Thyroid gland (tissue), 4 donors: ENCODE measurements around the gene TACR1. TPM values are rescaled to one million over a fixed set of nuclear protein-coding genes. Genes with fewer than 3 reads are reported as not detected.

ENCODE experiments used
- DNase-seq, 2 donors: peaks; one replicate each; pipeline ENCODE4 v3.0.0-alpha.2; 2019
- H3K27ac ChIP-seq, 3 donors: fragments of 200-600 bp; sonication (generic); 1 replicate in 2 of 3; 2 replicates in 1 of 3; pipeline ENCODE4 v1.5.1; 2016 to 2019; ENCODE audit warnings: mild to moderate bottlenecking in 1 of 3, moderate library complexity in 1 of 3
- H3K27me3 ChIP-seq: fragments of 200-600 bp; sonication (generic); one replicate; pipeline ENCODE4 v1.5.1; 2019
- H3K36me3 ChIP-seq, 2 donors: fragments of 200-600 bp; sonication (generic); one replicate each; pipeline ENCODE4 v1.5.1; 2016 to 2019
- H3K4me1 ChIP-seq, 2 donors: fragments of 200-600 bp; sonication (generic); one replicate each; pipeline ENCODE4 v1.5.1; 2017 to 2019
- H3K4me3 ChIP-seq, 3 donors: fragments of 200-600 bp; sonication (generic); replicated peaks in 1 of 3; 1 replicate in 2 of 3; 2 replicates in 1 of 3; pipeline ENCODE4 v1.5.1; 2016; ENCODE audit warnings: mild to moderate bottlenecking in 1 of 3
- H3K9me3 ChIP-seq: fragments of 200-600 bp; sonication (generic); one replicate; pipeline ENCODE4 v1.5.1; 2017
- POLR2A ChIP-seq, 2 donors: fragments of 450-650 bp; IDR thresholded peaks; one replicate each; pipeline ENCODE4 v1.6.1; 2017; ENCODE audit warnings: antibody characterized with exemption in 2 of 2, mild to moderate bottlenecking in 2 of 2, moderate library complexity in 1 of 2
- WGBS, 2 donors: methylation state at CpG; one replicate each; pipeline ENCODE4 v1.1.5; 2017; 5-methylcytosine and 5-hydroxymethylcytosine counted together
- intact Hi-C: fragments of 100-400 bp; cut with DNase I; formaldehyde crosslinking; loops from one replicate; pipeline ENCODE4 v1.15.1; 2023
- total RNA-seq, 4 donors: library from RNA; depleted of rRNA; stranded (reverse); fragments of >200 nt; gene quantifications; one replicate each; pipeline ENCODE4 v1.2.3, GENCODE V29; 2016
- TF ChIP-seq, protein P1 (sequence below), 6 experiments: fragments of 200-600 bp in 3 of 6; fragments of 450-650 bp in 3 of 6; sonication (generic) in 3 of 6; IDR thresholded peaks; one replicate each; pipeline ENCODE4 v1.5.1; 2016 to 2019; ENCODE audit warnings: antibody characterized with exemption in 6 of 6, mild to moderate bottlenecking in 2 of 6, inconsistent platforms in 1 of 6, moderate library complexity in 1 of 6

The TACR1 gene
- total RNA-seq, 4 donors from 2014 or later: 0.24 to 2.7 (median 0.63) TPM

DNA sequence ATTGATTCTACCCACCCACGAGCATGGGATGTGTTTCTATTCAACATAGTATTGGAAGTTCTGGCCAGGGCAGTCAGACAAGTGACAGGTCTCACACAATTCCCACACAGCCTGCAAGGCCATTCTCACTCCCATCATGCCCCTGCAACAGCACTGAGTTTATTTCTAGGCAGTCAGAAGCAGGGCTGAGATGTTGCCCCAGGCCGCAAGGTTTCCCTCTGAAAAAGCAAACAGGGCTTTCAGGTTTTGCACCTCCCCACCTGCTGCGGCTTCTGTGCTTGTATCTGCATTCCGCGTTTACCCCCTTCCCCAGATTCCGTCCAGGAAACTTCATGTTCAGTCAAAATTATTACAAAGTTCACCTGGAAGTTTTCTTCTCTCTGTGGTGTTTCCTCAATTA is 9.4 kb upstream of the TACR1 start:
- H3K36me3 ChIP-seq: no peaks in the 10 kb centered on the region
- no peaks in the 10 kb centered on the region for H3K27me3 ChIP-seq
- no peaks in the 10 kb centered on the region for H3K9me3 ChIP-seq
- H3K4me1 ChIP-seq: no peaks in the 10 kb centered on the region
- H3K4me3 ChIP-seq: no peak overlapping the region
- DNase-seq: no peak
- intact Hi-C loops: no loop called here
- 69 to 70% methylated on average over 6 of the region's 6 CpGs for WGBS, 2 donors
- TF ChIP-seq, protein P1, sequence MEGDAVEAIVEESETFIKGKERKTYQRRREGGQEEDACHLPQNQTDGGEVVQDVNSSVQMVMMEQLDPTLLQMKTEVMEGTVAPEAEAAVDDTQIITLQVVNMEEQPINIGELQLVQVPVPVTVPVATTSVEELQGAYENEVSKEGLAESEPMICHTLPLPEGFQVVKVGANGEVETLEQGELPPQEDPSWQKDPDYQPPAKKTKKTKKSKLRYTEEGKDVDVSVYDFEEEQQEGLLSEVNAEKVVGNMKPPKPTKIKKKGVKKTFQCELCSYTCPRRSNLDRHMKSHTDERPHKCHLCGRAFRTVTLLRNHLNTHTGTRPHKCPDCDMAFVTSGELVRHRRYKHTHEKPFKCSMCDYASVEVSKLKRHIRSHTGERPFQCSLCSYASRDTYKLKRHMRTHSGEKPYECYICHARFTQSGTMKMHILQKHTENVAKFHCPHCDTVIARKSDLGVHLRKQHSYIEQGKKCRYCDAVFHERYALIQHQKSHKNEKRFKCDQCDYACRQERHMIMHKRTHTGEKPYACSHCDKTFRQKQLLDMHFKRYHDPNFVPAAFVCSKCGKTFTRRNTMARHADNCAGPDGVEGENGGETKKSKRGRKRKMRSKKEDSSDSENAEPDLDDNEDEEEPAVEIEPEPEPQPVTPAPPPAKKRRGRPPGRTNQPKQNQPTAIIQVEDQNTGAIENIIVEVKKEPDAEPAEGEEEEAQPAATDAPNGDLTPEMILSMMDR (IDR thresholded peaks at IDR 0.05): no peak
- no peak for TF ChIP-seq POLR2A (IDR thresholded peaks at IDR 0.05)
- H3K27ac ChIP-seq: no peak overlapping the region

DNA sequence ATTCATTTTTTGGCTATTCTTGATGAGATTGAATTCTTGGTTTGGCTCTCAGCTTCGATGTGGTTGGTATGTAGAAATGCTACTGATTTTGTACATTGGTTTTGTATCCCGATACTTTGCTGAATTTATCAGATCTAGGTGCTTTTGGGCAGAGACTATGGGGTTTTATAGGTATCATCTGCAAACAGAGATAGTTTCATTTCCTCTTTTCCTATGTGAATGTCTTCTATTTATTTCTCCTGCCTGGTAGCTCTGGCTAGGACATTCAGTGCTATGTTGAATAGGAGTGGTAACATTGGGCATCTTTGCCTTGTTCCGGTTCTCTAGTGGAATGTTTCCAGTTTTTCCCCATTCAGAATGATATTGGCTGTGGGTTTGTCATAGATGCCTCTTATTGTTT is 5.5 kb upstream of the TACR1 start:
- Histone ChIP-seq H3K4me1 (peaks cover 3 to 11% of the 10 kb centered on the region in 2 donors), H3K27me3 (no peaks in the 10 kb centered on the region)

DNA sequence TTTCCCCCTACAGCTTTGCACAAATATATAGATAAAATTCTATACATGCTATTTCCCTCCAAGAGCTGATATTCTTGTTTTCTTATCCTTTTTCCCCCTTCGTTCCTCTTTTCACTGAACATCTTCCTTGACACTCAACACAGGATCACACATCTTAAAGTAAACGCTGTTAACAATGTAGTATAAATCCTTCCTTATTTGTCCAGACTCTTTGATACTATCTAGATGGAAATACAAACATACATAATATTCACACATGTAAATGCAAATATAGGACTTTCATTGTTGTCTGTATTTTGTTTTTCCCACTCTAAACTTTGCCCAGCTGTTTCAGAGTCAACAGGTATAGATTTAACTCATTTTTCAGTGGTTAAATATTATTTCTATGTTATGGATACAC is 3.0 kb upstream of the TACR1 start:
- no peaks in the 10 kb centered on the region for H3K9me3 ChIP-seq
- no peak for TF ChIP-seq POLR2A (IDR thresholded peaks at IDR 0.05)
- TF ChIP-seq, protein P1 (IDR thresholded peaks at IDR 0.05): no peak
- 79 to 81% methylated on average over 2 of the region's 2 CpGs for WGBS, 2 donors
- H3K27ac ChIP-seq: no peak overlapping the region
- DNase-seq: no peak
- H3K4me3 ChIP-seq: no peak overlapping the region
- H3K27me3 ChIP-seq: no peaks in the 10 kb centered on the region
- peaks cover 11 to 20% of the 10 kb centered on the region in 2 donors for H3K4me1 ChIP-seq
- H3K36me3 ChIP-seq: no peaks in the 10 kb centered on the region
- intact Hi-C loops: no loop called here

More for the DNA sequence above, 5.5 kb upstream of the TACR1 start:
- Histone ChIP-seq H3K4me3 (no peak overlapping the region), H3K9me3 (no peaks in the 10 kb centered on the region), H3K36me3 (no peaks in the 10 kb centered on the region), H3K27ac (no peak overlapping the region)
- DNase-seq: no peak
- 89 to 92% methylated on average over 3 of the region's 3 CpGs for WGBS, 2 donors
- intact Hi-C loops: no loop called here
- TF ChIP-seq, protein P1 (IDR thresholded peaks at IDR 0.05): no peak
- no peak for TF ChIP-seq POLR2A (IDR thresholded peaks at IDR 0.05)

DNA sequence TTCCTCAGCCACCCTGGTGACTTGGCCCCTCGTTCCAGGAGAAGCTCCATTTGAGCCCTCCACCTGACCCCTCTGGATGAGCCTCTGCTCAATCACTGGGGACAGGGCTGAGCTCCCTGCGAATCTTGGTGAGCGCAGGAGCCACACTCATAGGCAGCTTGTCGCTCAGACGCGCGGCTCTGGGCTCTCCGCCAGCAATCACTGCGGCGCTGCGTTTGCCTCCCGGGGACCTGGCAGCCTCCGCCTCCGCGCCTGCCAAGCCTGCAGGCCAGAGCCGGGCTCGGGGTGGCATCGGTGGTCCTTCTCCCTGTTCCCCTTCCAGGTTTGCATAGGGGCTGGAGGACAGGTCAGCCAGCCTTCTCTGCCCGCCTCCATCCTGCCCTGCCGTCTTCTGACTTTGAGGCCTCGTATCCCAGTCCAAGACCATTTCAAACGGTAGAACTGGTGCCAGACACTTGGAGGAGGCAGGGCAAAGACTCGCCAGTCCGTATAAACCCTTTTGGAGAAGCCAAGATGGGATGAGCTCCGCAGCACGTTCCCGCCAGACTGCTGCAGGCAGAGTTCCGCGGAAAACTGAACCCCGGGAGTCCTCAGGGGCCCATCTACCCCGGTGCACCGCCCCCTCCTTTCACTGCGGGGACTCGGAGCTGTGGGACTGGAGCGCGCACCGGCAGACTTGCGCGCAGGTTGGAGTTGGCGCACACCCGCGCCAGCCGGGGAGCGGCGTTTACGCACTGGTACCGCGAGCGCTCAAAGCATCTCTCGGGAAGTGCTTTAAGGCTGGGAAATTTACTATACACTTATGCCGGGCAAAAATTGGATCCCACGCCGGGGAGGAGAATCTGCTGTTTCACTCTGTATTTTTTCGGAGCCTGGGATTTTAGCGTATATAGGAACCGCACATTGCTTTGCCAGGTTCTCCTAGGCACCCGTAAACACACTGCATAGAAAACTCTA is 1.1 kb upstream of the TACR1 start:
- no peak for TF ChIP-seq POLR2A (IDR thresholded peaks at IDR 0.05)
- TF ChIP-seq, protein P1 (IDR thresholded peaks at IDR 0.05): no peak
- WGBS, 2 donors: 0 to 4% methylated on average over 20 to 35 of the region's 57 CpGs
- Histone ChIP-seq H3K4me3 (peak overlapping the region in 1 of 3 donors; percentile 34), H3K27ac (no peak overlapping the region), H3K27me3 (no peaks in the 10 kb centered on the region), H3K4me1 (peaks cover 11 to 20% of the 10 kb centered on the region in 2 donors), H3K9me3 (no peaks in the 10 kb centered on the region), H3K36me3 (no peaks in the 10 kb centered on the region)
- intact Hi-C loops: no loop called here
- peak; percentile 64 to 72 for DNase-seq

DNA sequence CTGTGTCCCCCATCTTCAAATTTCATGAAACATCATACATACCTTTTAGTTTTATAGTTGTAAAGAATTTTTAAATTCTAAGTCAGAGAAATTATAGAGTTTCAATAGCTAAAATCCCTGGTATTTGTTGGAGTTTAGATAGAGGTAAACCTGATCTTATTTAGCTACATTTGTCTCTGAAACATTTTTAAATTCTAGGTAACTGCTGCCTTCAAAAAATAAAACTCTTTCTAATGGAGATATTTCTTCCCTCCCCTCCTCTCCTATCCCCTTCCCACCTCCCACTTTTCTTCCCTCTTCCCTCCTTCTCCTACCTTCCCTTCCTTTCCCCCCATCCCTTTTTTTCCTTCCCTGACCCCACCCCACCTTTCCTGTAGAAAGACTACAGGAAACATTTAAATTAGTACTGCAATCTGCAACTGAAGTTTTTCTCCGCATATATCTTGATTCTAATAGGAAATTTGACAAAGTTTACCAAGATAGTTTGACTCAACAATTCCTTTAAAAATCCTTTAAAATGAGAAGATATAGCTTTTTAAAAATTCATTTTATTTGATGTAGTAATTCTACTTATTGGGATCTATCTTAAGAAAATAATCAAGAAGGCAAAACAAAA is 4.1 kb downstream of the TACR1 start:
- Histone ChIP-seq H3K27ac (no peak overlapping the region), H3K36me3 (no peaks in the 10 kb centered on the region), H3K9me3 (no peaks in the 10 kb centered on the region), H3K4me3 (no peak overlapping the region), H3K27me3 (no peaks in the 10 kb centered on the region), H3K4me1 (peaks cover 11 to 12% of the 10 kb centered on the region in 2 donors)
- 80 to 94% methylated on average over 1 of the region's 1 CpG for WGBS, 2 donors
- TF ChIP-seq, protein P1 (IDR thresholded peaks at IDR 0.05): no peak
- TF ChIP-seq POLR2A (IDR thresholded peaks at IDR 0.05): no peak
- intact Hi-C loops: no loop called here
- DNase-seq: no peak
